GM23338 (cell line): ENCODE results near the gene PKN3. TPM values are rescaled to one million over a fixed set of nuclear protein-coding genes. Genes with fewer than 3 reads are reported as not detected.

Experiments used
- ATAC-seq: fragments of 200-7000 bp; cut with Tn5 transposase; 3 replicates; pipeline ENCODE4 v1.9.1; 2020
- DNase-seq: peaks from one replicate; pipeline ENCODE4 v3.0.0-alpha.2; 2015; ENCODE audit warnings: low spot score
- H2AFZ ChIP-seq: fragments of 200-600 bp; sonication (generic); 2 replicates; pipeline ENCODE4 v1.8.0; 2016; ENCODE audit warnings: antibody characterized with exemption, mild to moderate bottlenecking, moderate library complexity
- H3F3A ChIP-seq: fragments of 200-600 bp; sonication (generic); replicated peaks from 2 replicates; pipeline ENCODE4 v1.8.0; 2017; ENCODE audit warnings: antibody characterized with exemption, mixed run types, low read depth
- H3K27ac ChIP-seq: fragments of 200-600 bp; sonication (generic); 2 replicates; pipeline ENCODE4 v1.6.1; 2016; ENCODE audit warnings: low read depth
- H3K27me3 ChIP-seq: fragments of 200-600 bp; sonication (generic); 2 replicates; pipeline ENCODE4 v1.8.0; 2016; ENCODE audit warnings: mild to moderate bottlenecking, mixed run types, moderate library complexity; ENCODE audit not compliant: insufficient read depth
- H3K36me3 ChIP-seq: fragments of 200-600 bp; sonication (generic); 2 replicates; pipeline ENCODE4 v1.8.0; 2016; ENCODE audit warnings: mild to moderate bottlenecking; ENCODE audit not compliant: insufficient read depth
- H3K4me1 ChIP-seq: fragments of 200-600 bp; sonication (generic); 2 replicates; pipeline ENCODE4 v1.8.0; 2016; ENCODE audit warnings: mild to moderate bottlenecking, moderate library complexity; ENCODE audit not compliant: insufficient read depth
- H3K4me2 ChIP-seq: fragments of 200-600 bp; sonication (generic); 2 replicates; pipeline ENCODE4 v1.7.1; 2017; ENCODE audit warnings: mixed run types
- H3K4me3 ChIP-seq: fragments of 200-600 bp; sonication (generic); 2 replicates; pipeline ENCODE4 v1.6.1; 2016; ENCODE audit warnings: mixed run types
- H3K79me2 ChIP-seq: fragments of 200-600 bp; sonication (generic); replicated peaks from 2 replicates; pipeline ENCODE4 v1.8.0; 2017; ENCODE audit warnings: mild to moderate bottlenecking; ENCODE audit not compliant: insufficient read depth
- H3K9me2 ChIP-seq: fragments of 200-600 bp; sonication (generic); 2 replicates; pipeline ENCODE4 v1.8.0; 2017; ENCODE audit not compliant: insufficient read depth
- H4K20me1 ChIP-seq: fragments of 200-600 bp; sonication (generic); replicated peaks from 2 replicates; pipeline ENCODE4 v1.8.0; 2017; ENCODE audit warnings: mild to moderate bottlenecking; ENCODE audit not compliant: insufficient read depth
- H3K27ac Mint-ChIP-seq: 2 replicates; pipeline ENCODE4 v1.8.0; 2020; ENCODE audit warnings: inconsistent platforms, mild to moderate bottlenecking, moderate library complexity, mixed read lengths
- H3K27me3 Mint-ChIP-seq: 3 replicates; pipeline ENCODE4 v1.8.0; 2022; ENCODE audit warnings: low read depth, mild to moderate bottlenecking, moderate library complexity, mixed read lengths, inconsistent platforms; ENCODE audit not compliant: insufficient read depth, poor library complexity
- H3K36me3 Mint-ChIP-seq: 3 replicates; pipeline ENCODE4 v1.8.0; 2021; ENCODE audit warnings: low read depth, mild to moderate bottlenecking, inconsistent platforms, moderate library complexity, mixed read lengths
- H3K4me1 Mint-ChIP-seq: 3 replicates; pipeline ENCODE4 v1.8.0; 2020; ENCODE audit warnings: mild to moderate bottlenecking, inconsistent platforms, mixed read lengths
- H3K4me3 Mint-ChIP-seq: 3 replicates; pipeline ENCODE4 v1.8.0; 2021; ENCODE audit warnings: moderate library complexity, mild to moderate bottlenecking, inconsistent platforms, mixed read lengths
- H3K9me3 Mint-ChIP-seq: 3 replicates; pipeline ENCODE4 v1.8.0; 2020; ENCODE audit warnings: moderate library complexity, mild to moderate bottlenecking, inconsistent platforms, mixed read lengths
- CREB1 ChIP-seq: fragments of 250-450 bp; sonication (Bioruptor Pico); IDR thresholded peaks from 2 replicates; pipeline ENCODE4 v1.5.0; 2020; ENCODE audit warnings: low read depth, mild to moderate bottlenecking, moderate library complexity
- EZH2 ChIP-seq: fragments of 200-600 bp; sonication (generic); IDR thresholded peaks from one replicate; pipeline ENCODE4 v1.8.0; 2017; ENCODE audit warnings: antibody characterized with exemption, mild to moderate bottlenecking, low read depth; ENCODE audit not compliant: unreplicated experiment
- EZH2phosphoT487 ChIP-seq: fragments of 200-600 bp; sonication (generic); IDR thresholded peaks from one replicate; pipeline ENCODE4 v1.8.1; 2018; ENCODE audit warnings: antibody characterized with exemption; ENCODE audit not compliant: unreplicated experiment
- NANOG ChIP-seq: IDR thresholded peaks from 2 replicates; pipeline ENCODE4 v1.6.1; 2016; ENCODE audit warnings: antibody characterized with exemption, borderline replicate concordance
- STAT1 ChIP-seq: IDR thresholded peaks from one replicate; pipeline ENCODE4 v1.6.1; 2016; ENCODE audit warnings: antibody characterized with exemption; ENCODE audit not compliant: unreplicated experiment
- ZNF114 ChIP-seq: fragments of 250-450 bp; sonication (Bioruptor Pico); IDR thresholded peaks from 2 replicates; pipeline ENCODE4 v1.5.0; 2020; ENCODE audit warnings: mild to moderate bottlenecking, moderate library complexity
- ZNF331 ChIP-seq: fragments of 250-450 bp; sonication (Bioruptor Pico); IDR thresholded peaks from 2 replicates; pipeline ENCODE4 v1.5.0; 2020; ENCODE audit warnings: low read depth, mild to moderate bottlenecking, moderate library complexity
- polyA plus RNA-seq: library from polyadenylated mRNA; unstranded; fragments of >200 nt; fragmentation: Nextera tagmentation; extraction: Ambion mirVana; gene quantifications from 2 replicates; pipeline ENCODE4 v1.2.1, GENCODE V29; 2016
- total RNA-seq: library from RNA; depleted of rRNA; stranded (reverse); fragments of >200 nt; shearing (Covaris generic); gene quantifications from 2 replicates; pipeline ENCODE4 v1.2.3, GENCODE V29; 2014
- TF ChIP-seq, protein P1 (sequence below), 2 experiments: fragments of 200-600 bp in 1 of 2; sonication (generic) in 1 of 2; conservative IDR thresholded peaks; 2 replicates each; pipeline versions ENCODE4 v1.5.1 to v1.6.1; 2016 to 2017; ENCODE audit warnings: antibody characterized with exemption in 2 of 2, low read depth in 2 of 2, mild to moderate bottlenecking in 2 of 2, moderate library complexity in 1 of 2
- TF ChIP-seq, protein P2 (sequence below): IDR thresholded peaks from one replicate; pipeline ENCODE4 v1.6.1; 2018; ENCODE audit warnings: antibody characterized with exemption; ENCODE audit not compliant: unreplicated experiment
- TF ChIP-seq, protein P3 (sequence below): IDR thresholded peaks from 2 replicates; pipeline ENCODE4 v1.6.1; 2016; ENCODE audit warnings: antibody characterized with exemption

The PKN3 gene
- total and polyA plus RNA-seq, 2 experiments from 2014 or later, result 6.2 to 17.7 TPM

DNA sequence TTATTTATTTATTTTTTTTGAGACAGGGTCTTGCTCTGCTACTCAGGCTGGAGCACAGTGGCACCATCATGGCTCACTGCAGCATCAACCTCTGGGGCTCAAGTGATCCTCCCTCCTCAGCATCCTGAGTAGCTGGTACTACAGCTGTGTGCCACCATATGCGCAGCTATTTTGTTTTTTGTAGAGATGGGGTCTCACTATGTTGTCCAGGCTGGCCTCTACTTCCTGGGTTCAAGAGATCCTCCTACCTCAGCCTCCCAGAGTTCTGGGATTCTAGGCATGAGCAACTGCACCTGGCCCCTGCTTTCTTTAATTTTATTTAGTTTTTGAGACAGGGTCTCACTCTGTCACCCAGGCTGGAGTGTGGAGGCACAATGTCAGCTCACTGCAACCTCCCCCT is 41.1 kb downstream of the PKN3 start:
- no peak for ATAC-seq
- Histone ChIP-seq H3K4me3 (no peak overlapping the region), H2AFZ (no peak overlapping the region), H3F3A (no peaks in the 10 kb centered on the region), H3K27ac (no peak overlapping the region), H3K27me3 (no peaks in the 10 kb centered on the region), H3K4me2 (no peak overlapping the region), H3K4me1 (no peaks in the 10 kb centered on the region), H3K79me2 (no peaks in the 10 kb centered on the region), H3K9me2 (no peaks in the 10 kb centered on the region), H4K20me1 (no peaks in the 10 kb centered on the region), H3K36me3 (no peaks in the 10 kb centered on the region)
- Mint-ChIP-seq H3K4me3 (no peak overlapping the region), H3K9me3 (no peaks in the 10 kb centered on the region), H3K4me1 (no peaks in the 10 kb centered on the region), H3K27ac (no peak overlapping the region), H3K36me3 (0 out of 3 replicates have a peak, but pooled peaks cover 12% of the 10 kb centered on the region), H3K27me3 (peaks cover 1% of the 10 kb centered on the region)
- no peak for DNase-seq
- TF ChIP-seq, protein P1, sequence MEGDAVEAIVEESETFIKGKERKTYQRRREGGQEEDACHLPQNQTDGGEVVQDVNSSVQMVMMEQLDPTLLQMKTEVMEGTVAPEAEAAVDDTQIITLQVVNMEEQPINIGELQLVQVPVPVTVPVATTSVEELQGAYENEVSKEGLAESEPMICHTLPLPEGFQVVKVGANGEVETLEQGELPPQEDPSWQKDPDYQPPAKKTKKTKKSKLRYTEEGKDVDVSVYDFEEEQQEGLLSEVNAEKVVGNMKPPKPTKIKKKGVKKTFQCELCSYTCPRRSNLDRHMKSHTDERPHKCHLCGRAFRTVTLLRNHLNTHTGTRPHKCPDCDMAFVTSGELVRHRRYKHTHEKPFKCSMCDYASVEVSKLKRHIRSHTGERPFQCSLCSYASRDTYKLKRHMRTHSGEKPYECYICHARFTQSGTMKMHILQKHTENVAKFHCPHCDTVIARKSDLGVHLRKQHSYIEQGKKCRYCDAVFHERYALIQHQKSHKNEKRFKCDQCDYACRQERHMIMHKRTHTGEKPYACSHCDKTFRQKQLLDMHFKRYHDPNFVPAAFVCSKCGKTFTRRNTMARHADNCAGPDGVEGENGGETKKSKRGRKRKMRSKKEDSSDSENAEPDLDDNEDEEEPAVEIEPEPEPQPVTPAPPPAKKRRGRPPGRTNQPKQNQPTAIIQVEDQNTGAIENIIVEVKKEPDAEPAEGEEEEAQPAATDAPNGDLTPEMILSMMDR (conservative IDR thresholded peaks at IDR 0.05; ENCODE audit: low read depth in 2 of 2), result no peak
- TF ChIP-seq STAT1, result no peak
- no peak for TF ChIP-seq NANOG
- TF ChIP-seq, protein P2, sequence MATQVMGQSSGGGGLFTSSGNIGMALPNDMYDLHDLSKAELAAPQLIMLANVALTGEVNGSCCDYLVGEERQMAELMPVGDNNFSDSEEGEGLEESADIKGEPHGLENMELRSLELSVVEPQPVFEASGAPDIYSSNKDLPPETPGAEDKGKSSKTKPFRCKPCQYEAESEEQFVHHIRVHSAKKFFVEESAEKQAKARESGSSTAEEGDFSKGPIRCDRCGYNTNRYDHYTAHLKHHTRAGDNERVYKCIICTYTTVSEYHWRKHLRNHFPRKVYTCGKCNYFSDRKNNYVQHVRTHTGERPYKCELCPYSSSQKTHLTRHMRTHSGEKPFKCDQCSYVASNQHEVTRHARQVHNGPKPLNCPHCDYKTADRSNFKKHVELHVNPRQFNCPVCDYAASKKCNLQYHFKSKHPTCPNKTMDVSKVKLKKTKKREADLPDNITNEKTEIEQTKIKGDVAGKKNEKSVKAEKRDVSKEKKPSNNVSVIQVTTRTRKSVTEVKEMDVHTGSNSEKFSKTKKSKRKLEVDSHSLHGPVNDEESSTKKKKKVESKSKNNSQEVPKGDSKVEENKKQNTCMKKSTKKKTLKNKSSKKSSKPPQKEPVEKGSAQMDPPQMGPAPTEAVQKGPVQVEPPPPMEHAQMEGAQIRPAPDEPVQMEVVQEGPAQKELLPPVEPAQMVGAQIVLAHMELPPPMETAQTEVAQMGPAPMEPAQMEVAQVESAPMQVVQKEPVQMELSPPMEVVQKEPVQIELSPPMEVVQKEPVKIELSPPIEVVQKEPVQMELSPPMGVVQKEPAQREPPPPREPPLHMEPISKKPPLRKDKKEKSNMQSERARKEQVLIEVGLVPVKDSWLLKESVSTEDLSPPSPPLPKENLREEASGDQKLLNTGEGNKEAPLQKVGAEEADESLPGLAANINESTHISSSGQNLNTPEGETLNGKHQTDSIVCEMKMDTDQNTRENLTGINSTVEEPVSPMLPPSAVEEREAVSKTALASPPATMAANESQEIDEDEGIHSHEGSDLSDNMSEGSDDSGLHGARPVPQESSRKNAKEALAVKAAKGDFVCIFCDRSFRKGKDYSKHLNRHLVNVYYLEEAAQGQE, result no peak
- TF ChIP-seq ZNF114 (CRISPR knock-in tag), result no peak
- no peak for TF ChIP-seq EZH2
- TF ChIP-seq ZNF331 (CRISPR knock-in tag), result no peak
- TF ChIP-seq, protein P3, sequence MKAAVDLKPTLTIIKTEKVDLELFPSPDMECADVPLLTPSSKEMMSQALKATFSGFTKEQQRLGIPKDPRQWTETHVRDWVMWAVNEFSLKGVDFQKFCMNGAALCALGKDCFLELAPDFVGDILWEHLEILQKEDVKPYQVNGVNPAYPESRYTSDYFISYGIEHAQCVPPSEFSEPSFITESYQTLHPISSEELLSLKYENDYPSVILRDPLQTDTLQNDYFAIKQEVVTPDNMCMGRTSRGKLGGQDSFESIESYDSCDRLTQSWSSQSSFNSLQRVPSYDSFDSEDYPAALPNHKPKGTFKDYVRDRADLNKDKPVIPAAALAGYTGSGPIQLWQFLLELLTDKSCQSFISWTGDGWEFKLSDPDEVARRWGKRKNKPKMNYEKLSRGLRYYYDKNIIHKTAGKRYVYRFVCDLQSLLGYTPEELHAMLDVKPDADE, result no peak
- TF ChIP-seq CREB1 (CRISPR knock-in tag), result no peak

DNA sequence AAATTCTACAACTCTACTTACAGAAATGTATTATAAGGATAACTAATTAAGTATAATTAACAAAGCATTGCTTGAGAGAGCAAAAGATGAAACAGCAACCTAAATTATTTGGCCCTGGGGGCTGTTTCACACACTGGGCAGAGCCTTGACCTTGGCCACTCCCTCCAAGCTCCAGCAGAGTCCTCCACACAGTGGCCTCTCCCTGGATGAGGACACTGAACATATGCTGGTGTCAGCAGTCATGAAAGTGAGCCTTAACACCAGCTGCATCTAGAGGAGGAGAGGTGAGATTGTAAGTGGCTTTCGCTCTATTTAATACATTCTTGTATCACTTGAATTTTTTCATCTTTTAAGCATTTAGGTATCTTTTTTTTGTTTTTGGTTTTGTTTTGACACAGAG is 44.9 kb downstream of the PKN3 start:
- ATAC-seq, result no peak
- Mint-ChIP-seq H3K9me3 (no peaks in the 10 kb centered on the region), H3K36me3 (no peaks in the 10 kb centered on the region), H3K27ac (no peak overlapping the region), H3K27me3 (peaks cover 5% of the 10 kb centered on the region), H3K4me1 (no peaks in the 10 kb centered on the region), H3K4me3 (no peak overlapping the region)
- DNase-seq, result no peak
- Histone ChIP-seq H3K27ac (no peak overlapping the region), H2AFZ (no peak overlapping the region), H3K4me3 (no peak overlapping the region), H3K4me2 (no peak overlapping the region), H3K36me3 (no peaks in the 10 kb centered on the region), H4K20me1 (no peaks in the 10 kb centered on the region), H3K79me2 (no peaks in the 10 kb centered on the region), H3F3A (no peaks in the 10 kb centered on the region), H3K9me2 (no peaks in the 10 kb centered on the region), H3K27me3 (no peaks in the 10 kb centered on the region), H3K4me1 (no peaks in the 10 kb centered on the region)
- TF ChIP-seq, protein P1 (conservative IDR thresholded peaks at IDR 0.05; ENCODE audit: low read depth in 2 of 2), result no peak
- TF ChIP-seq ZNF331 (CRISPR knock-in tag) (no peak), EZH2phosphoT487 (no peak)
